Spleen (tissue), 11 donors: ENCODE data around the gene FASTKD1. TPM values are rescaled to one million over a fixed set of nuclear protein-coding genes. Genes with fewer than 3 reads are reported as not detected.
A peak's percentile ranks its signal among the peaks of the same experiment; 100 is the strongest.
"Not testable (repeated sequence)": the region's sequence is repeated elsewhere in the genome, so short reads cannot be mapped to it uniquely, and the experiment has no call there.

Experiments
- DNase-seq: peaks from one replicate; pipeline ENCODE4 v3.0.0-alpha.2; 2020
- H3K27ac ChIP-seq, 8 donors: fragments of 200-600 bp; sonication (generic) in 7 of 8; 1 replicate in 4 of 8; 2 replicates in 4 of 8; pipeline versions ENCODE4 v1.5.0 to v1.8.0; 2016 to 2021; ENCODE audit warnings: inconsistent platforms in 4 of 8, mild to moderate bottlenecking in 4 of 8, moderate library complexity in 1 of 8
- H3K27me3 ChIP-seq, 7 donors: fragments of 200-600 bp; sonication (generic) in 6 of 7; replicated peaks in 1 of 7; 1 replicate in 4 of 7; 2 replicates in 3 of 7; pipeline versions ENCODE4 v1.5.0 to v1.8.0; 2016 to 2021; ENCODE audit warnings: inconsistent platforms in 3 of 7, mild to moderate bottlenecking in 1 of 7
- H3K36me3 ChIP-seq, 6 donors: fragments of 200-600 bp; sonication (generic) in 5 of 6; 1 replicate in 4 of 6; 2 replicates in 2 of 6; pipeline versions ENCODE4 v1.5.0 to v1.8.0; 2016 to 2021; ENCODE audit warnings: inconsistent platforms in 2 of 6
- H3K4me1 ChIP-seq, 6 donors: fragments of 200-600 bp; sonication (generic) in 5 of 6; 1 replicate in 3 of 6; 2 replicates in 3 of 6; pipeline versions ENCODE4 v1.5.0 to v1.8.0; 2016 to 2021; ENCODE audit warnings: inconsistent platforms in 3 of 6
- H3K4me3 ChIP-seq, 8 donors: fragments of 200-600 bp; sonication (generic) in 7 of 8; 1 replicate in 4 of 8; 2 replicates in 4 of 8; pipeline versions ENCODE4 v1.5.0 to v1.8.0; 2016 to 2021; ENCODE audit warnings: inconsistent platforms in 4 of 8, mild to moderate bottlenecking in 4 of 8, moderate library complexity in 2 of 8
- H3K9me3 ChIP-seq, 8 donors: fragments of 200-600 bp; sonication (generic) in 7 of 8; 1 replicate in 4 of 8; 2 replicates in 4 of 8; pipeline versions ENCODE4 v1.5.0 to v1.8.0; 2016 to 2021; ENCODE audit warnings: inconsistent platforms in 4 of 8
- POLR2A ChIP-seq, 3 donors: fragments of 450-650 bp; IDR thresholded peaks; one replicate each; pipeline ENCODE4 v1.5.1; 2017; ENCODE audit warnings: antibody characterized with exemption in 3 of 3, mild to moderate bottlenecking in 1 of 3
- POLR2AphosphoS5 ChIP-seq, 3 donors: sonication (generic); formaldehyde crosslinking; IDR thresholded peaks; one replicate each; pipeline ENCODE4 v1.5.1; 2017; ENCODE audit warnings: antibody characterized with exemption in 3 of 3
- WGBS, 5 donors: extraction: QIAGEN DNeasy Blood & Tissue Kit in 3 of 5; methylation state at CpG; one replicate each; pipeline versions ENCODE4 v1.1.5 to v1.1.7; 2013 to 2018; 5-methylcytosine and 5-hydroxymethylcytosine counted together
- intact Hi-C: fragments of 100-400 bp; cut with DNase I; formaldehyde crosslinking; loops from one replicate; pipeline ENCODE4 v1.15.0; 2023; ENCODE audit warnings: low total_unique reads
- polyA plus RNA-seq, 3 donors: library from polyadenylated mRNA; stranded (reverse); fragments of 200-250 nt; gene quantifications; one replicate each; pipeline ENCODE4 v1.2.1, GENCODE V29; 2013
- total RNA-seq, 7 donors: library from RNA; depleted of rRNA in 3 of 7; stranded (reverse); fragments of >200 nt in 3 of 7; fragmentation: NEBNext Ultra II Directional in 4 of 7; extraction: Animal tissue kit (Norgen Biotek cat#: 25700) in 4 of 7; gene quantifications; one replicate each; pipeline versions ENCODE4 v1.1.0 to v1.2.1, GENCODE V29; 2016 to 2021
- TF ChIP-seq, protein P1 (sequence below), 11 experiments: fragments of 200-600 bp in 7 of 11; fragments of 450-650 bp in 4 of 11; sonication (generic) in 4 of 11; IDR thresholded peaks in 8 of 11; conservative IDR thresholded peaks in 3 of 11; 1 replicate in 7 of 11; 2 replicates in 4 of 11; pipeline versions ENCODE4 v1.4.0 to v1.8.0; 2016 to 2021; ENCODE audit warnings: antibody characterized with exemption in 11 of 11, inconsistent platforms in 4 of 11, mild to moderate bottlenecking in 1 of 11
- donor health status: healthy with polysubstance abuse.
- donor health status: DM: no; HTN: no; CAD: no; lungs with moderate emphysema.
- donor health status: DM: no; HTN: no; CAD: no.
- donor health status: Bipolar disorder and iron deficiency.
- donor health status: healthy.
- donor health status: DM: no; HTN: no; CAD: no.
- donor health status: DM: yes; HTN: yes; CAD: no.

Gene FASTKD1
- total and polyA plus RNA-seq, 10 donors: 21.2 to 43.9 (median 28.7) TPM

DNA sequence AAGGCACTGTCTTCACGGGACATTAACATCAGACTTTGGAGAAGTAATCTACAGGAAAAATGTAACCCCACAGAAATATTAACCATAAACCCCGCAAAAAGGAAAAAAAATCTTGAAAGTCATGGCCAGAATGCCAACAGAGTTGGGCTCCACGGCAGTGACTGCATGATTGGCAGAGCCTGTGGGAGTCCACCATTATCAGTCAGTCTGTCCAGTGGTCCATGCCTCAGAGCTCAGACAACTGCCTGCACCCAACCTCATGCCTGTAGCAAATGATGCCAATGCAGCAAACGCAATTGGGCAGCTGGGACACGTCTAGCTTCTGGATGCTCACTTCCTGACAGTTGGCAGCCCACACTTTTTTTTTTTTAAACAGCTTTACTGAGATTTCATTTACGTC lies 5.4 kb upstream of the FASTKD1 start:
- Histone ChIP-seq H3K36me3 (no peaks in the 10 kb centered on the region), H3K9me3 (peaks cover 0 to 10% (median 0%) of the 10 kb centered on the region in 8 donors), H3K4me1 (peaks cover 0 to 3% (median 1%) of the 10 kb centered on the region in 6 donors), H3K4me3 (no peak overlapping the region), H3K27me3 (no peaks in the 10 kb centered on the region), H3K27ac (no peak overlapping the region)
- no peak for TF ChIP-seq POLR2A (IDR thresholded peaks at IDR 0.05)
- TF ChIP-seq POLR2AphosphoS5 (IDR thresholded peaks at IDR 0.05): no peak
- TF ChIP-seq, protein P1, sequence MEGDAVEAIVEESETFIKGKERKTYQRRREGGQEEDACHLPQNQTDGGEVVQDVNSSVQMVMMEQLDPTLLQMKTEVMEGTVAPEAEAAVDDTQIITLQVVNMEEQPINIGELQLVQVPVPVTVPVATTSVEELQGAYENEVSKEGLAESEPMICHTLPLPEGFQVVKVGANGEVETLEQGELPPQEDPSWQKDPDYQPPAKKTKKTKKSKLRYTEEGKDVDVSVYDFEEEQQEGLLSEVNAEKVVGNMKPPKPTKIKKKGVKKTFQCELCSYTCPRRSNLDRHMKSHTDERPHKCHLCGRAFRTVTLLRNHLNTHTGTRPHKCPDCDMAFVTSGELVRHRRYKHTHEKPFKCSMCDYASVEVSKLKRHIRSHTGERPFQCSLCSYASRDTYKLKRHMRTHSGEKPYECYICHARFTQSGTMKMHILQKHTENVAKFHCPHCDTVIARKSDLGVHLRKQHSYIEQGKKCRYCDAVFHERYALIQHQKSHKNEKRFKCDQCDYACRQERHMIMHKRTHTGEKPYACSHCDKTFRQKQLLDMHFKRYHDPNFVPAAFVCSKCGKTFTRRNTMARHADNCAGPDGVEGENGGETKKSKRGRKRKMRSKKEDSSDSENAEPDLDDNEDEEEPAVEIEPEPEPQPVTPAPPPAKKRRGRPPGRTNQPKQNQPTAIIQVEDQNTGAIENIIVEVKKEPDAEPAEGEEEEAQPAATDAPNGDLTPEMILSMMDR (IDR thresholded peaks at IDR 0.05 in 8 of 11, conservative IDR thresholded peaks at IDR 0.05 in 3 of 11): no peak
- intact Hi-C loops: no loop called here
- WGBS, 5 donors: 46 to 73% (median 59%) methylated on average over 6 of the region's 6 CpGs
- no peak for DNase-seq

GRCh38 chr2:169575264-169575663 lies 1.6 kb upstream of the FASTKD1 start:
- peaks cover 0 to 10% (median 0%) of the 10 kb centered on the region in 6 donors for H3K36me3 ChIP-seq
- H3K27me3 ChIP-seq, DNase-seq, H3K4me3 ChIP-seq, H3K9me3 ChIP-seq, H3K27ac ChIP-seq, intact Hi-C loops: not testable (repeated sequence)
- WGBS, 5 donors: 93 to 96% (median 94%) methylated on average over 7 to 36 of the region's 36 CpGs; no CpG with 5 or more reads in 1 of the 5 donors
- peaks cover 0 to 32% (median 18%) of the 10 kb centered on the region in 6 donors for H3K4me1 ChIP-seq

- H3K27me3 ChIP-seq, H3K9me3 ChIP-seq, H3K27ac ChIP-seq, H3K4me3 ChIP-seq, intact Hi-C loops, DNase-seq: not testable (repeated sequence)
- peaks cover 0 to 38% (median 18%) of the 10 kb centered on the region in 6 donors for H3K4me1 ChIP-seq
- WGBS, 5 donors: 82 to 92% (median 87%) methylated on average over 4 to 5 of the region's 5 CpGs
- H3K36me3 ChIP-seq: peaks cover 0 to 10% (median 0%) of the 10 kb centered on the region in 6 donors
These were observed 874 bp upstream of the FASTKD1 start for GRCh38 chr2:169574539-169574938.

- Histone ChIP-seq H3K36me3 (peaks cover 0 to 12% (median 0%) of the 10 kb centered on the region in 6 donors), H3K9me3 (no peaks in the 10 kb centered on the region), H3K27ac (peak overlapping the region in 6 of 8 donors; percentile 53 to 85 (median 76)), H3K4me3 (peak overlapping the region; percentile 57 to 95 (median 75)), H3K27me3 (no peaks in the 10 kb centered on the region), H3K4me1 (peaks cover 0 to 38% (median 18%) of the 10 kb centered on the region in 6 donors)
- intact Hi-C loops: no loop called here
- WGBS, 5 donors: 30 to 37% (median 33%) methylated on average over 6 of the region's 6 CpGs
- DNase-seq: no peak
- no peak for TF ChIP-seq POLR2A (IDR thresholded peaks at IDR 0.05)
- TF ChIP-seq POLR2AphosphoS5 (IDR thresholded peaks at IDR 0.05): no peak
- TF ChIP-seq, protein P1 (IDR thresholded peaks at IDR 0.05 in 8 of 11, conservative IDR thresholded peaks at IDR 0.05 in 3 of 11): no peak
These were observed 272 bp upstream of the FASTKD1 start for GRCh38 chr2:169573974-169574299.

DNA sequence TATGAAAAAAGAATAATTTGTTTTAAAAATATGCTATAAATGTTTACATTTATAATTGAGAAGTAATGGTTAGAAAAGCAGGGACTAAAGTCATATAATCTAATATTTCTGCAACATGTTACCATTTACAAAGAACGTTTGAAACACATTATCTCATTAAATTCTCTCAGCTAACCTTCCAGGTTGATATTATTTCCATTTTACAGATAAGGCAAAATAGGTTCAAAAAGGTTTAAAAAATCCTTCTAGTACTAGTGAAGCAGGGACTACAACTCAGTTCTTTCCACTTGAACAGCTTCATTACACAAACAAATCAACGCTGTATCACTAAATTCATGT lies 875 bp downstream of the FASTKD1 start:
- H3K27ac ChIP-seq: peak overlapping the region in 5 of 8 donors; percentile 59 to 85 (median 77)
- peaks cover 0 to 38% (median 18%) of the 10 kb centered on the region in 6 donors for H3K4me1 ChIP-seq
- H3K36me3 ChIP-seq: peaks cover 0 to 22% (median 0%) of the 10 kb centered on the region in 6 donors
- no peaks in the 10 kb centered on the region for H3K27me3 ChIP-seq
- H3K4me3 ChIP-seq: peak overlapping the region; percentile 57 to 95 (median 75)
- no peak for DNase-seq
- no peaks in the 10 kb centered on the region for H3K9me3 ChIP-seq
- TF ChIP-seq POLR2AphosphoS5 (IDR thresholded peaks at IDR 0.05) (no peak), POLR2A (IDR thresholded peaks at IDR 0.05) (no peak)
- TF ChIP-seq, protein P1 (IDR thresholded peaks at IDR 0.05 in 8 of 11, conservative IDR thresholded peaks at IDR 0.05 in 3 of 11): no peak
- intact Hi-C loops: no loop called here
- WGBS, 5 donors: 15 to 30% (median 17%) methylated on average over 2 of the region's 2 CpGs
